Dermis microvascular lymphatic vessel endothelial cell (primary cell): ENCODE results near the gene PDCD5. TPM values are rescaled to one million over a fixed set of nuclear protein-coding genes. Genes with fewer than 3 reads are reported as not detected.
"Not testable (repeated sequence)": the region's sequence is repeated elsewhere in the genome, so short reads cannot be mapped to it uniquely, and the experiment has no call there.

Experiments used
- DNase-seq, 2 donors: peaks; one replicate each; pipeline versions ENCODE4 v3.0.0 to v3.0.0-alpha.2; 2010; ENCODE audit warnings: low read depth in 2 of 2
- total RNA-seq: library from RNA; depleted of rRNA; stranded (reverse); fragments of >200 nt; gene quantifications from 2 replicates; pipeline ENCODE4 v1.2.1, GENCODE V29; 2014

PDCD5 gene
- 48.5 and 80.7 TPM in 2 replicates for total RNA-seq

- DNase-seq: peak; percentile 81 to 95
Measured at GRCh38 chr19:32580901-32581704, at the start of gene PDCD5. Gene PDCD5, plus strand, starts transcription at chr19:32581190. Its CDS starts 72 bp downstream, at chr19:32581262.

GRCh38 chr19:32532233-32532632 lies 48.8 kb upstream of the PDCD5 start:
- DNase-seq: no peak

- DNase-seq: no peak
Measured at GRCh38 chr19:32537580-32537979, 43.4 kb upstream of the PDCD5 start.

GRCh38 chr19:32539240-32539916 lies 41.6 kb upstream of the PDCD5 start:
- DNase-seq: no peak

- DNase-seq: no peak
Measured at GRCh38 chr19:32540621-32541020, 40.4 kb upstream of the PDCD5 start.

GRCh38 chr19:32541376-32541775 lies 39.6 kb upstream of the PDCD5 start:
- DNase-seq: not testable (repeated sequence)

GRCh38 chr19:32542477-32543108 lies 38.4 kb upstream of the PDCD5 start:
- DNase-seq: no peak

GRCh38 chr19:32543115-32543900 lies 37.7 kb upstream of the PDCD5 start:
- DNase-seq: no peak

GRCh38 chr19:32544917-32545316 lies 36.1 kb upstream of the PDCD5 start:
- no peak for DNase-seq

- DNase-seq: no peak
Measured at GRCh38 chr19:32550666-32551065, 30.3 kb upstream of the PDCD5 start.

- DNase-seq: no peak
Measured at GRCh38 chr19:32555786-32556185, 25.2 kb upstream of the PDCD5 start.

- no peak for DNase-seq
Measured at GRCh38 chr19:32558607-32559228, 22.3 kb upstream of the PDCD5 start.

GRCh38 chr19:32563761-32564160 lies 17.2 kb upstream of the PDCD5 start:
- no peak for DNase-seq

GRCh38 chr19:32566246-32566830 lies 14.7 kb upstream of the PDCD5 start:
- DNase-seq: no peak

- DNase-seq: no peak
Measured at GRCh38 chr19:32567486-32567885, 13.5 kb upstream of the PDCD5 start.

GRCh38 chr19:32570081-32570785 lies 10.8 kb upstream of the PDCD5 start:
- peak in 1 of 2 donors; percentile 48 for DNase-seq

- DNase-seq: not testable (repeated sequence)
Measured at GRCh38 chr19:32571471-32572075, 9.4 kb upstream of the PDCD5 start.

GRCh38 chr19:32572700-32573491 lies 8.1 kb upstream of the PDCD5 start:
- not testable (repeated sequence) for DNase-seq

GRCh38 chr19:32573492-32573794 lies 7.5 kb upstream of the PDCD5 start:
- DNase-seq: no peak
